ENCODE data around the gene SUPT20HL2. TPM values are rescaled to one million over a fixed set of nuclear protein-coding genes. Genes with fewer than 3 reads are reported as not detected.
"Not testable (repeated sequence)": the region's sequence is repeated elsewhere in the genome, so short reads cannot be mapped to it uniquely, and the experiment has no call there.

SUPT20HL2 gene
- total and polyA plus RNA-seq, 4 donors: not detected

- ATAC-seq (ENCODE audit: insufficient read depth, low FRiP score) (no peak), DNase-seq (no peak)
- Histone ChIP-seq H3K9ac (ENCODE audit: insufficient read depth in 1 of 2, low read length in 2 of 2) (no peak overlapping the region), H3K27me3 (ENCODE audit: control insufficient read depth in 3 of 3, insufficient read depth in 3 of 3, low read length in 2 of 3) (peaks cover 0 to 47% (median 30%) of the 10 kb centered on the region in 3 donors), H3K4me3 (no peak overlapping the region), H3K4me1 (ENCODE audit: control insufficient read depth in 5 of 5, insufficient read depth in 5 of 5, low read length in 5 of 5) (no peaks in the 10 kb centered on the region), H3K9me3 (ENCODE audit: control insufficient read depth in 4 of 4, insufficient read depth in 3 of 4, low read length in 3 of 4) (peaks cover 0 to 5% (median 0%) of the 10 kb centered on the region in 4 donors), H3K36me3 (ENCODE audit: control insufficient read depth in 4 of 4, insufficient read depth in 4 of 4, low read length in 4 of 4) (no peaks in the 10 kb centered on the region), H3K27ac (ENCODE audit: low read depth in 1 of 2, low read length in 1 of 2) (no peak overlapping the region)
- TF ChIP-seq CTCF (IDR thresholded peaks at IDR 0.05; ENCODE audit: control extremely low read depth, extremely low read depth): no peak
- 72 to 91% methylated on average over 4 of the region's 4 CpGs for WGBS, 2 donors
These were observed 8.0 kb upstream of the SUPT20HL2 start for GRCh38 chrX:24321741-24322395.

- 50 to 86% methylated on average over 1 of the region's 1 CpG for WGBS, 2 donors
- H3K9ac ChIP-seq (ENCODE audit: insufficient read depth in 1 of 2, low read length in 2 of 2): no peak overlapping the region
- no peaks in the 10 kb centered on the region for H3K36me3 ChIP-seq (ENCODE audit: control insufficient read depth in 4 of 4, insufficient read depth in 4 of 4, low read length in 4 of 4)
- no peaks in the 10 kb centered on the region for H3K4me1 ChIP-seq (ENCODE audit: control insufficient read depth in 5 of 5, insufficient read depth in 5 of 5, low read length in 5 of 5)
- TF ChIP-seq CTCF (IDR thresholded peaks at IDR 0.05; ENCODE audit: control extremely low read depth, extremely low read depth): no peak
- H3K27ac ChIP-seq (ENCODE audit: low read depth in 1 of 2, low read length in 1 of 2): no peak overlapping the region
- peaks cover 0 to 43% (median 35%) of the 10 kb centered on the region in 3 donors for H3K27me3 ChIP-seq (ENCODE audit: control insufficient read depth in 3 of 3, insufficient read depth in 3 of 3, low read length in 2 of 3)
- ATAC-seq (ENCODE audit: insufficient read depth, low FRiP score) (no peak), DNase-seq (no peak)
- no peak overlapping the region for H3K4me3 ChIP-seq
- peaks cover 0 to 3% (median 0%) of the 10 kb centered on the region in 4 donors for H3K9me3 ChIP-seq (ENCODE audit: control insufficient read depth in 4 of 4, insufficient read depth in 3 of 4, low read length in 3 of 4)
These were observed 3.7 kb upstream of the SUPT20HL2 start for GRCh38 chrX:24317567-24317966.

GRCh38 chrX:24316111-24316510 lies 2.2 kb upstream of the SUPT20HL2 start:
- Histone ChIP-seq H3K9me3 (ENCODE audit: control insufficient read depth in 4 of 4, insufficient read depth in 3 of 4, low read length in 3 of 4) (no peaks in the 10 kb centered on the region), H3K9ac (ENCODE audit: insufficient read depth in 1 of 2, low read length in 2 of 2) (no peak overlapping the region), H3K27ac (ENCODE audit: low read depth in 1 of 2, low read length in 1 of 2) (no peak overlapping the region), H3K4me1 (ENCODE audit: control insufficient read depth in 5 of 5, insufficient read depth in 5 of 5, low read length in 5 of 5) (no peaks in the 10 kb centered on the region), H3K36me3 (ENCODE audit: control insufficient read depth in 4 of 4, insufficient read depth in 4 of 4, low read length in 4 of 4) (no peaks in the 10 kb centered on the region), H3K4me3 (no peak overlapping the region), H3K27me3 (ENCODE audit: control insufficient read depth in 3 of 3, insufficient read depth in 3 of 3, low read length in 2 of 3) (peaks cover 0 to 42% (median 25%) of the 10 kb centered on the region in 3 donors)
- no peak for ATAC-seq (ENCODE audit: insufficient read depth, low FRiP score)
- DNase-seq: no peak
- 52 to 82% methylated on average over 1 of the region's 1 CpG for WGBS, 2 donors
- TF ChIP-seq CTCF (IDR thresholded peaks at IDR 0.05; ENCODE audit: control extremely low read depth, extremely low read depth): no peak

GRCh38 chrX:24312249-24312607 lies 1.6 kb downstream of the SUPT20HL2 start:
- not testable (repeated sequence) for ATAC-seq (ENCODE audit: insufficient read depth, low FRiP score); H3K9ac ChIP-seq (ENCODE audit: insufficient read depth in 1 of 2, low read length in 2 of 2); H3K4me3 ChIP-seq; DNase-seq; H3K27ac ChIP-seq (ENCODE audit: low read depth in 1 of 2, low read length in 1 of 2); H3K36me3 ChIP-seq (ENCODE audit: control insufficient read depth in 4 of 4, insufficient read depth in 4 of 4, low read length in 4 of 4); H3K4me1 ChIP-seq (ENCODE audit: control insufficient read depth in 5 of 5, insufficient read depth in 5 of 5, low read length in 5 of 5); H3K9me3 ChIP-seq (ENCODE audit: control insufficient read depth in 4 of 4, insufficient read depth in 3 of 4, low read length in 3 of 4)
- 73 to 80% methylated on average over 4 to 6 of the region's 6 CpGs for WGBS, 2 donors
- H3K27me3 ChIP-seq (ENCODE audit: control insufficient read depth in 3 of 3, insufficient read depth in 3 of 3, low read length in 2 of 3): peaks cover 0 to 33% (median 22%) of the 10 kb centered on the region in 3 donors

GRCh38 chrX:24311507-24312248 lies 2.2 kb downstream of the SUPT20HL2 start:
- not testable (repeated sequence) for H3K9me3 ChIP-seq (ENCODE audit: control insufficient read depth in 4 of 4, insufficient read depth in 3 of 4, low read length in 3 of 4); H3K9ac ChIP-seq (ENCODE audit: insufficient read depth in 1 of 2, low read length in 2 of 2); H3K36me3 ChIP-seq (ENCODE audit: control insufficient read depth in 4 of 4, insufficient read depth in 4 of 4, low read length in 4 of 4); DNase-seq; ATAC-seq (ENCODE audit: insufficient read depth, low FRiP score); H3K4me1 ChIP-seq (ENCODE audit: control insufficient read depth in 5 of 5, insufficient read depth in 5 of 5, low read length in 5 of 5); H3K4me3 ChIP-seq; H3K27ac ChIP-seq (ENCODE audit: low read depth in 1 of 2, low read length in 1 of 2)
- WGBS, 2 donors: 69 to 84% methylated on average over 10 to 21 of the region's 22 CpGs
- peaks cover 0 to 28% (median 23%) of the 10 kb centered on the region in 3 donors for H3K27me3 ChIP-seq (ENCODE audit: control insufficient read depth in 3 of 3, insufficient read depth in 3 of 3, low read length in 2 of 3)

GRCh38 chrX:24310916-24311315 lies 3.0 kb downstream of the SUPT20HL2 start:
- H3K27ac ChIP-seq (ENCODE audit: low read depth in 1 of 2, low read length in 1 of 2); H3K9ac ChIP-seq (ENCODE audit: insufficient read depth in 1 of 2, low read length in 2 of 2); H3K9me3 ChIP-seq (ENCODE audit: control insufficient read depth in 4 of 4, insufficient read depth in 3 of 4, low read length in 3 of 4); DNase-seq; ATAC-seq (ENCODE audit: insufficient read depth, low FRiP score); H3K4me3 ChIP-seq; H3K36me3 ChIP-seq (ENCODE audit: control insufficient read depth in 4 of 4, insufficient read depth in 4 of 4, low read length in 4 of 4); H3K4me1 ChIP-seq (ENCODE audit: control insufficient read depth in 5 of 5, insufficient read depth in 5 of 5, low read length in 5 of 5): not testable (repeated sequence)
- WGBS, 2 donors: 64 to 96% methylated on average over 3 of the region's 3 CpGs
- peaks cover 0 to 27% (median 22%) of the 10 kb centered on the region in 3 donors for H3K27me3 ChIP-seq (ENCODE audit: control insufficient read depth in 3 of 3, insufficient read depth in 3 of 3, low read length in 2 of 3)

All from lung (tissue), 12 donors.